ENCODE data around the gene ACBD6.

ACBD6 gene

GRCh38 chr1:180261030-180261429 lies 241.3 kb downstream of the ACBD6 start:
- H3K9ac ChIP-seq (ENCODE audit: low read depth, low read length), result no peak overlapping the region

GRCh38 chr1:180260541-180260940 lies 241.8 kb downstream of the ACBD6 start:
- Histone ChIP-seq H3K4me1 (ENCODE audit: control insufficient read depth, insufficient read depth, low read length) (no peaks in the 10 kb centered on the region), H3K27me3 (ENCODE audit: control insufficient read depth, insufficient read depth, low read length) (no peaks in the 10 kb centered on the region), H3K9me3 (ENCODE audit: control insufficient read depth, insufficient read depth, low read length) (no peaks in the 10 kb centered on the region), H3K4me3 (ENCODE audit: low read depth, low read length) (no peak overlapping the region), H3K36me3 (ENCODE audit: control insufficient read depth, insufficient read depth, low read length) (no peaks in the 10 kb centered on the region), H3K9ac (ENCODE audit: low read depth, low read length) (no peak overlapping the region)

More at GRCh38 chr1:180261030-180261429, 241.3 kb downstream of the ACBD6 start:
- H3K27me3 ChIP-seq (ENCODE audit: control insufficient read depth, insufficient read depth, low read length), result no peaks in the 10 kb centered on the region
- H3K4me3 ChIP-seq (ENCODE audit: low read depth, low read length), result no peak overlapping the region
- no peaks in the 10 kb centered on the region for H3K4me1 ChIP-seq (ENCODE audit: control insufficient read depth, insufficient read depth, low read length)
- H3K9me3 ChIP-seq (ENCODE audit: control insufficient read depth, insufficient read depth, low read length), result no peaks in the 10 kb centered on the region
- no peaks in the 10 kb centered on the region for H3K36me3 ChIP-seq (ENCODE audit: control insufficient read depth, insufficient read depth, low read length)

- Histone ChIP-seq H3K27me3 (ENCODE audit: control insufficient read depth, insufficient read depth, low read length) (no peaks in the 10 kb centered on the region), H3K4me3 (ENCODE audit: low read depth, low read length) (no peak overlapping the region), H3K4me1 (ENCODE audit: control insufficient read depth, insufficient read depth, low read length) (no peaks in the 10 kb centered on the region), H3K9ac (ENCODE audit: low read depth, low read length) (no peak overlapping the region), H3K9me3 (ENCODE audit: control insufficient read depth, insufficient read depth, low read length) (no peaks in the 10 kb centered on the region), H3K36me3 (ENCODE audit: control insufficient read depth, insufficient read depth, low read length) (no peaks in the 10 kb centered on the region)
These were observed 242.7 kb downstream of the ACBD6 start for GRCh38 chr1:180259431-180260338.

GRCh38 chr1:180258935-180259334 lies 243.4 kb downstream of the ACBD6 start:
- peaks cover under 1% of the 10 kb centered on the region for H3K4me1 ChIP-seq (ENCODE audit: control insufficient read depth, insufficient read depth, low read length)
- H3K27me3 ChIP-seq (ENCODE audit: control insufficient read depth, insufficient read depth, low read length), result no peaks in the 10 kb centered on the region
- no peaks in the 10 kb centered on the region for H3K9me3 ChIP-seq (ENCODE audit: control insufficient read depth, insufficient read depth, low read length)
- H3K9ac ChIP-seq (ENCODE audit: low read depth, low read length), result no peak overlapping the region
- H3K4me3 ChIP-seq (ENCODE audit: low read depth, low read length), result no peak overlapping the region
- no peaks in the 10 kb centered on the region for H3K36me3 ChIP-seq (ENCODE audit: control insufficient read depth, insufficient read depth, low read length)

GRCh38 chr1:180258290-180258689 lies 244.1 kb downstream of the ACBD6 start:
- no peaks in the 10 kb centered on the region for H3K36me3 ChIP-seq (ENCODE audit: control insufficient read depth, insufficient read depth, low read length)
- no peak overlapping the region for H3K9ac ChIP-seq (ENCODE audit: low read depth, low read length)
- H3K4me1 ChIP-seq (ENCODE audit: control insufficient read depth, insufficient read depth, low read length), result peaks cover 3% of the 10 kb centered on the region
- no peak overlapping the region for H3K4me3 ChIP-seq (ENCODE audit: low read depth, low read length)
- H3K27me3 ChIP-seq (ENCODE audit: control insufficient read depth, insufficient read depth, low read length), result no peaks in the 10 kb centered on the region
- no peaks in the 10 kb centered on the region for H3K9me3 ChIP-seq (ENCODE audit: control insufficient read depth, insufficient read depth, low read length)

- Histone ChIP-seq H3K27me3 (ENCODE audit: control insufficient read depth, insufficient read depth, low read length) (no peaks in the 10 kb centered on the region), H3K4me3 (ENCODE audit: low read depth, low read length) (no peak overlapping the region), H3K36me3 (ENCODE audit: control insufficient read depth, insufficient read depth, low read length) (no peaks in the 10 kb centered on the region), H3K4me1 (ENCODE audit: control insufficient read depth, insufficient read depth, low read length) (peaks cover 5% of the 10 kb centered on the region), H3K9me3 (ENCODE audit: control insufficient read depth, insufficient read depth, low read length) (no peaks in the 10 kb centered on the region), H3K9ac (ENCODE audit: low read depth, low read length) (no peak overlapping the region)
These were observed 244.9 kb downstream of the ACBD6 start for GRCh38 chr1:180257486-180257885.

- H3K27me3 ChIP-seq (ENCODE audit: control insufficient read depth, insufficient read depth, low read length), result no peaks in the 10 kb centered on the region
- H3K9me3 ChIP-seq (ENCODE audit: control insufficient read depth, insufficient read depth, low read length), result no peaks in the 10 kb centered on the region
- H3K4me3 ChIP-seq (ENCODE audit: low read depth, low read length), result no peak overlapping the region
- H3K36me3 ChIP-seq (ENCODE audit: control insufficient read depth, insufficient read depth, low read length), result no peaks in the 10 kb centered on the region
- peaks cover 5% of the 10 kb centered on the region for H3K4me1 ChIP-seq (ENCODE audit: control insufficient read depth, insufficient read depth, low read length)
- H3K9ac ChIP-seq (ENCODE audit: low read depth, low read length), result no peak overlapping the region
These were observed 245.4 kb downstream of the ACBD6 start for GRCh38 chr1:180257028-180257386.

GRCh38 chr1:180256341-180257027 lies 245.9 kb downstream of the ACBD6 start:
- H3K9me3 ChIP-seq (ENCODE audit: control insufficient read depth, insufficient read depth, low read length), result no peaks in the 10 kb centered on the region
- H3K4me1 ChIP-seq (ENCODE audit: control insufficient read depth, insufficient read depth, low read length), result peaks cover 5% of the 10 kb centered on the region
- no peaks in the 10 kb centered on the region for H3K36me3 ChIP-seq (ENCODE audit: control insufficient read depth, insufficient read depth, low read length)
- H3K4me3 ChIP-seq (ENCODE audit: low read depth, low read length), result no peak overlapping the region
- no peaks in the 10 kb centered on the region for H3K27me3 ChIP-seq (ENCODE audit: control insufficient read depth, insufficient read depth, low read length)
- H3K9ac ChIP-seq (ENCODE audit: low read depth, low read length), result no peak overlapping the region

- Histone ChIP-seq H3K27me3 (ENCODE audit: control insufficient read depth, insufficient read depth, low read length) (no peaks in the 10 kb centered on the region), H3K4me3 (ENCODE audit: low read depth, low read length) (no peak overlapping the region), H3K4me1 (ENCODE audit: control insufficient read depth, insufficient read depth, low read length) (peaks cover 5% of the 10 kb centered on the region), H3K36me3 (ENCODE audit: control insufficient read depth, insufficient read depth, low read length) (no peaks in the 10 kb centered on the region), H3K9ac (ENCODE audit: low read depth, low read length) (no peak overlapping the region), H3K9me3 (ENCODE audit: control insufficient read depth, insufficient read depth, low read length) (no peaks in the 10 kb centered on the region)
These were observed 246.6 kb downstream of the ACBD6 start for GRCh38 chr1:180255536-180256340.

GRCh38 chr1:180254854-180255253 lies 247.5 kb downstream of the ACBD6 start:
- Histone ChIP-seq H3K4me3 (ENCODE audit: low read depth, low read length) (no peak overlapping the region), H3K27me3 (ENCODE audit: control insufficient read depth, insufficient read depth, low read length) (no peaks in the 10 kb centered on the region), H3K9me3 (ENCODE audit: control insufficient read depth, insufficient read depth, low read length) (no peaks in the 10 kb centered on the region), H3K36me3 (ENCODE audit: control insufficient read depth, insufficient read depth, low read length) (no peaks in the 10 kb centered on the region), H3K9ac (ENCODE audit: low read depth, low read length) (no peak overlapping the region), H3K4me1 (ENCODE audit: control insufficient read depth, insufficient read depth, low read length) (peaks cover 5% of the 10 kb centered on the region)

GRCh38 chr1:180254496-180254819 lies 247.9 kb downstream of the ACBD6 start:
- Histone ChIP-seq H3K4me3 (ENCODE audit: low read depth, low read length) (no peak overlapping the region), H3K4me1 (ENCODE audit: control insufficient read depth, insufficient read depth, low read length) (peaks cover 5% of the 10 kb centered on the region), H3K9ac (ENCODE audit: low read depth, low read length) (no peak overlapping the region), H3K9me3 (ENCODE audit: control insufficient read depth, insufficient read depth, low read length) (no peaks in the 10 kb centered on the region), H3K36me3 (ENCODE audit: control insufficient read depth, insufficient read depth, low read length) (no peaks in the 10 kb centered on the region), H3K27me3 (ENCODE audit: control insufficient read depth, insufficient read depth, low read length) (no peaks in the 10 kb centered on the region)
